GM10266 (cell line): ENCODE results near the gene CEMIP.

Experiments used
- DNase-seq: peaks from one replicate; pipeline ENCODE4 v3.0.0; 2012; ENCODE audit errors: extremely low spot score
- CTCF ChIP-seq: IDR thresholded peaks from 2 replicates; pipeline ENCODE4 v1.5.1; 2012; ENCODE audit warnings: mild to moderate bottlenecking, low read depth; ENCODE audit not compliant: control insufficient read depth, insufficient read depth; ENCODE audit errors: missing control alignments

Gene CEMIP

GRCh38 chr15:80992006-80992405, 212.8 kb downstream of the CEMIP start:
- no peak for TF ChIP-seq CTCF
- DNase-seq = no peak

GRCh38 chr15:80992441-80992840, 213.3 kb downstream of the CEMIP start:
- DNase-seq = no peak
- no peak for TF ChIP-seq CTCF

GRCh38 chr15:80996247-80996646, 217.1 kb downstream of the CEMIP start:
- peak; percentile 55 for TF ChIP-seq CTCF
- no peak for DNase-seq

- no peak for TF ChIP-seq CTCF
- no peak for DNase-seq
Measured at GRCh38 chr15:80997692-80998091, 218.5 kb downstream of the CEMIP start.

- DNase-seq = no peak
Measured at GRCh38 chr15:80998251-80998650, 219.1 kb downstream of the CEMIP start.

GRCh38 chr15:80999623-81000036, 220.5 kb downstream of the CEMIP start:
- DNase-seq = no peak
- no peak for TF ChIP-seq CTCF

More at GRCh38 chr15:80998251-80998650, 219.1 kb downstream of the CEMIP start:
- no peak for TF ChIP-seq CTCF

- no peak for DNase-seq
- TF ChIP-seq CTCF = no peak
Measured at GRCh38 chr15:81000144-81000623, 221.0 kb downstream of the CEMIP start.
